Measurements from ENCODE around the gene MRPL27.

DNA sequence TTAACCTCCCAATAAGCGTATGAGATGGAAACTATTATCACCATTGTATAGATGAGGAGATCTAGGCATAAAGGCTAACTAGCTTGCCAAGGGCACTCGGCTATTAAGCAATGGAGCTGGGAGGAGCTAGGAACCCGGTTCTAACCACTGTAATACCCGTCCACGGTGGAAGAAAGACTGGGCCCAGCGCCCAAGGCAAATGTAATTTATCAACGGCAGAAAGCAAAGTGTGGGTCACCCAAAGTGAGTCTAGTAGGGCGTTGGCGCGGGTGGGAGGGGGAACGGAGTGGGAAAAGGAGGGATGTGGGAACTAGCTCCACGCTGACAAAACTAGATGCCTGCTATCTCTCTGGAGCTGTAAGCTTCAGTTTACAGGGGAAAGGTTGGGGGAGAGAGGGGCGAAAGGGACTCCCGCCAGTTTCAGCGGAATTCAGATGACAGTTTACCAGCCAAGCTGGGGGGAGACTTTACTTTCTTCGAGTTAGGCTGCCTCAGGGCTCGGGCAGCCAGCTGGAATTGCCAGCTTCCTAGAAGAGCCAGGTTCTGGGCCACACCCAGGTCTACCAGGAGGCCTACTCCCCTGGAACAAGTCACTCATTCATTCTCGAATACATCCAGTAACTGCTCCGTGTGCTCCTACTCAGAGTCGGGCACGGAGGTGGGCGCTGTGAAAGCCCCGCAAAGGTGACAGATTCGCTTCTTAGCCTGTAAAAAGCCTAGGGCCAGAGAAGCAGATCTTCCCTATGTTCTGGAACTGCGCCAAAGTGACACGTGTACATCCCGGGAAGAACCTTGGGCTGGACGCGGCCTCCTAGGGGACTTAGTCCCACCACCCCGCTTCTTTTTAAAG, 23.5 kb upstream of the MRPL27 start:
- TF ChIP-seq POLR2A (IDR thresholded peaks at IDR 0.05; ENCODE audit: low read depth) (no peak), EP300 (IDR thresholded peaks at IDR 0.05) (no peak)
- TF ChIP-seq, protein P1, sequence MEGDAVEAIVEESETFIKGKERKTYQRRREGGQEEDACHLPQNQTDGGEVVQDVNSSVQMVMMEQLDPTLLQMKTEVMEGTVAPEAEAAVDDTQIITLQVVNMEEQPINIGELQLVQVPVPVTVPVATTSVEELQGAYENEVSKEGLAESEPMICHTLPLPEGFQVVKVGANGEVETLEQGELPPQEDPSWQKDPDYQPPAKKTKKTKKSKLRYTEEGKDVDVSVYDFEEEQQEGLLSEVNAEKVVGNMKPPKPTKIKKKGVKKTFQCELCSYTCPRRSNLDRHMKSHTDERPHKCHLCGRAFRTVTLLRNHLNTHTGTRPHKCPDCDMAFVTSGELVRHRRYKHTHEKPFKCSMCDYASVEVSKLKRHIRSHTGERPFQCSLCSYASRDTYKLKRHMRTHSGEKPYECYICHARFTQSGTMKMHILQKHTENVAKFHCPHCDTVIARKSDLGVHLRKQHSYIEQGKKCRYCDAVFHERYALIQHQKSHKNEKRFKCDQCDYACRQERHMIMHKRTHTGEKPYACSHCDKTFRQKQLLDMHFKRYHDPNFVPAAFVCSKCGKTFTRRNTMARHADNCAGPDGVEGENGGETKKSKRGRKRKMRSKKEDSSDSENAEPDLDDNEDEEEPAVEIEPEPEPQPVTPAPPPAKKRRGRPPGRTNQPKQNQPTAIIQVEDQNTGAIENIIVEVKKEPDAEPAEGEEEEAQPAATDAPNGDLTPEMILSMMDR (IDR thresholded peaks at IDR 0.05): no peak

All from esophagus muscularis mucosa (tissue), 4 donors.